HL-60/S4 treated with phorbol 12-myristate 13-acetate at 8.2 ng/mL for 4 days and 3 days (cell line): ENCODE results near the gene LDLRAP1.

Experiments
- in situ Hi-C: fragments of 300-500 bp; cut with MboI; formaldehyde crosslinking; loops from 2 replicates; pipeline ENCODE4 v1.15.0; 2022; ENCODE audit warnings: low sequenced_read_pairs

Gene LDLRAP1

GRCh38 chr1:25541889-25542658 is 1.3 kb upstream of the LDLRAP1 start:
- in situ Hi-C loops: no loop called here

GRCh38 chr1:25543005-25543424 is 391 bp upstream of the LDLRAP1 start:
- in situ Hi-C loops: no loop called here

DNA sequence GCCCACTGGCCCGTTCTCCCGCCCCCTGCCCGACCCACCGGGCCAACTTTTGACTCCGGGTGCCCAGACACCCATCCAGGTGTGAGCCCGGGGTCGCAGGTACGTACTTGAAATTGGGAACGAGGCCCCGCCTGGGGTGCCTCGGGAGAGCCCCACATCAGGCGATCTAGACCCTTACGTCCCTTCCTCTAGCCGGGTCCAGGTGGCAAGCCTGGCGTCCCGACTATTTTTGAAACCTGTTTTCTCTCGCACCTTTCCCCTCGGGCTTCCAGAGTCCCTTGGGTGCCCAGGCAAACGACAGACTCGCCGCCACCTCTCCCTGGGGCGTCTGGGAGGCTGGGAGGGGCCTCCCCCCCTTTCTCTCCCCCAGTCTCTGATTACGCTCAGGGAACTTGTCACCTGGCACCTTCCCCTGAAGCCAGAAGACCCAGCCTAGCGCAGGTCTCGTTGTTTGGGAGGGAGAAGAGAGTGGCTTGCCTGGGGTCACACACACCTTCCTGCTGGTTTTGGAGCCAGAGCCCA is 898 bp downstream of the LDLRAP1 start:
- in situ Hi-C loops: no loop called here

GRCh38 chr1:25544819-25545218 is 1.4 kb downstream of the LDLRAP1 start:
- in situ Hi-C loops: no loop called here

- in situ Hi-C loops: no loop called here
Measured at GRCh38 chr1:25545767-25546166, 2.4 kb downstream of the LDLRAP1 start.

DNA sequence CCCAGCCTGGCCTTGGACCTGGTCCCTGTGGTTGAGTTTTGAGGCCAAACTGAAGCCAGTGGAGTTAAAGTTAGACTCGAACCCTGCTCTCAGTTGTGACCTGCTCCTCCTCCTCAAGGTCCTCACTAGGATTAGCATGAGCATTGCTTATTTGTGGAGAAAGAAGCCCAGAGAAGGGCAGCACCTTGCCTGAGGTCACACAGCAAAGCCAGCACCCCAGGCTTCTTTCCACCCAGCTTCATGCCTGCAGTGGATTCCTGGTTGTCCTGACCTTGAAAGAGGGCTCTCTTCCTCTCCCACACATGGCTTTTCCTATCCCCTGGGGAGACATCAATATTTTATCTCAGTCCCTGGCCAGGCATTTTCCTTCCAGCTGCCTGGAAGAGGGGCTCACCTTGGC is 2.8 kb downstream of the LDLRAP1 start:
- in situ Hi-C loops: no loop called here

DNA sequence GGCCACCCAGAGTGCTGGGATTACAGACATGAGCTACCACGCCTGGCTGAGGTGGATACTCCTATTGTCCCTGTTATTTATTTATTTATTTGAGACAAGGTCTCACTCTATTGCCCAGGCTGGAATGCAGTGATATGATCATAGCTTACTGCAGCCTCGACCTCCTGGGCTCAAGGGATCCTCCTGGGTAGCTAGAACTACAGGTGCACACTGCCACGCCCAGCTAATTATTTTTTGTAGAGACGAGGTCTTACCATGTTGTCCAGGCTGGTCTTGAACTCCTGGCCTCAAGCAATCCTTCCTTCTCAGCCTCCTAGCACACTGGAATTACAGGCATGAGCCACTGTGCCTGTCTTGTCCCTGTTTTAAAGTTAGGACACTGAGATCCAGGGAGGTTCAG is 5.2 kb downstream of the LDLRAP1 start:
- in situ Hi-C loops: no loop called here

- in situ Hi-C loops: no loop called here
Measured at GRCh38 chr1:25549273-25550154, 6.1 kb downstream of the LDLRAP1 start.

DNA sequence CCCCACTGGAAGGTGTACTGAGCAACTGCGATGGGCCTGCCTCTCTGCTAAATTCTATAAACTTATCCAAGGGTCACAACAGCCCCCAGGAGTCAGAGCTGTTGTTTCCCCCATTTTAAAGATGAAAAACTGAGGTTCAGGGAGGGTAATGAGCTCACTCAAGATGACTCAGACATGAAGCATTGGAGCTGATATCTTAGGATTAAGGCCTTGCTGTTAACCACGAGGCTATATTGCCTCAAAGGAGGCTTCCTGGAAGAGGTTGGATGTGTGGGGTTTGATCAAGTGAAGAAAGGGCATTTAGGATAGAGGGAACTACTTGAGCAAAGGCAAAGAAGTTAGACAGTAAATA is 6.7 kb downstream of the LDLRAP1 start:
- in situ Hi-C loops: no loop called here

DNA sequence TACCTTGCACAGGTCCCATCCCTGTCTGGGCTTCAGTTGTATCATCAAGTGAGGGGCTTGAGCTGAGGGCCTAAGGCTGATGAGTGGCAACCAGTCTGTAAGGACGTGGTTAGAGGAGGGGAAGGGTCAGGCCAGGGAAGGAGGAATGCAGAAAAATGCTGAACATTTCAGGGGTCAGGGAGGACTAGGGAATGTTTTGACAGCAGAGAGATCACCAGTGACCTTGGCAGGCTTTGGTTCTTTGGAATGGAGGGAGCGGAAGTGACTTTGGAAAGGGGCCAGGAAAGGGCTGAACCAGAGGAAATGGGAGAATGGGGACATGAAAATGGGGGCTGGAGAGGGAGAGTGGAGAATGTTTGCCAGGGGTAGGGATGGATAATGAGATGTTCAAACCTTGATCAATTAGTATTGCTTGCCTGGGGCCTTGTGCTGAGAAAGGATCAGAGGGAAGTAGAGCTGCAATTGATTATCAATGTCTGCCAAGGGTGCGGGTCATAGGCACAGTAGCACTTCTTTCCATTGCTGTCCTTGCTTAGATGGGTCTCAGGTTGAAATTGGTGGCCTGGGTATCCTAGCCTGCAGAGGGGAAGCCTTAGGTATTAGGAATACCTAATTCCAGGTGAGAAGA is 7.4 kb downstream of the LDLRAP1 start:
- in situ Hi-C loops: no loop called here

GRCh38 chr1:25553749-25554429 is 10.5 kb downstream of the LDLRAP1 start:
- in situ Hi-C loops: no loop called here

GRCh38 chr1:25554430-25554780 is 11.0 kb downstream of the LDLRAP1 start:
- in situ Hi-C loops: no loop called here

- in situ Hi-C loops: no loop called here
Measured at GRCh38 chr1:25554886-25555752, 11.7 kb downstream of the LDLRAP1 start.

DNA sequence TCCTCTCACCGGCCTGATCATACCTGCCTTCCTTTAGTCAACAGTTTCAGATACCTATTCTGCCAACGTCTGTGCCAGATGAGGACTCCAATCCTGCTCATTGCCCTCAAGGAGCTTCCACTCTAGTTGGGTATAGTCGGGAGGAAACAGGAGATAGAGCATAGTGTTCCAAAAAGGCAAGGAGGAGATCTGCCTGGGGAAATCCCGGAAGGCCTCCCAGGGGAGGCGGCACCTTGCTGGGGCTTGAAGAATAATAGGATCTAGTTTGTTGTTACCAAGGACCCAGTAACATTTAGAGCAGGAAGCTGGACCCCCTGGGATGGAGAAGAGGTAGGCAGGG is 12.3 kb downstream of the LDLRAP1 start:
- in situ Hi-C loops: no loop called here

DNA sequence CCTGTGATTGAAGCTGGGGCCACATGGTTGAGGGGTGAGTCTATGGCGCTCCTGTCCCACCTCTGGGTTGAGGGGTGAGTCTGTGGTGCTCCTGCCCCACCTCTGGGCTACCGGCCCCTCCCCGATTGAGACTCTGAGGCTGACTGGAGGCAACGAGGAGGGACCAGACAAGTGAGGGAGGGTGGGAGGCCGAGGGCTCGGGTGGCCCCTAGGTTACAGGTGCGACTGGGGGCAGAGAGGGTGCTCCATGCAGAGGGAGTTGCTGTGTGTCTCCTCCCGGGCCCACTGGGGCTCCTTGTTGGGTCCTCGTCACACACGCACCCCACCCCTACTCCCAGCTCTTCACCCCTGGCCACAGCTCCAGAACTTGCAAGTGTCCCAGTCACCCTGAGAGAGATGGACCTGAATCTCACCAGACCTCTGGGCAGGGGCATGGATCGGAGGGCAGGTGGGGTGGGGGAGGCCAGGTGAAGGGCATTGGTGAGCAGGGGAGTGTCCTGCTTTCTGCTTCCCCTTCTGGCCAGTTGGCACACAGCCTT is 12.8 kb downstream of the LDLRAP1 start:
- in situ Hi-C loops: no loop called here

DNA sequence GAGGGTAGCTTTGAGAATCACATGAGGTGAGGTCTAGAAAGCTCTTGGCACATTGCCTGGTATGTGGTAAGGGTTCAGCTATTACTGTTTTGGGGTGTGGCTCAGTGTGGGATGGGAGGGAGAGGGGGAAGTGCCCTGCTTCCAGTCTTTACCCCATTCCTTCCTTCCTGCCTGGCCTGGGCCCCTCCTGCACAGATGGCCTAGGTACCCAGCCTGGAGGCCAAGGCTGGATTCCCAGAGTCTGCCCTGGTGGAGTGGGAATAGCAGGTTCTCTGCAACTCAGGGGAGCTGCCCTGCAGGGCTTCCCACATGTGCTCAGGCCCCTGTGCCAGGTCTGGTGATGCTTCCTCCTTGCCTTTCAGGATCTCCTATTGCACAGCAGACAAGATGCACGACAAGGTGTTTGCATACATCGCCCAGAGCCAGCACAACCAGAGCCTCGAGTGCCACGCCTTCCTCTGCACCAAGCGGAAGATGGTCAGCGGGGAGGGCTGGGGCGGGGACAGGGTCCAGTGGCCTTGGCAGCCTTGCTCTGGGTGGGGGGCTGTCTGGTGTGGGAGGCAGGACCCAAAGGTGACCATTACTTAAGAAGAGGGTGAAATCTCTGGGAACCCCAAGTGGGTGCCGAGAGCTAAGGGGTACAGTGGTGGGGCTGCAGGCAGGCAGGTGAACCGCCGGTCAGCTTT is 13.5 kb downstream of the LDLRAP1 start:
- in situ Hi-C loops: no loop called here

GRCh38 chr1:25557543-25557942 is 14.1 kb downstream of the LDLRAP1 start:
- in situ Hi-C loops: no loop called here

GRCh38 chr1:25559031-25559430 is 15.6 kb downstream of the LDLRAP1 start:
- in situ Hi-C loops: no loop called here

DNA sequence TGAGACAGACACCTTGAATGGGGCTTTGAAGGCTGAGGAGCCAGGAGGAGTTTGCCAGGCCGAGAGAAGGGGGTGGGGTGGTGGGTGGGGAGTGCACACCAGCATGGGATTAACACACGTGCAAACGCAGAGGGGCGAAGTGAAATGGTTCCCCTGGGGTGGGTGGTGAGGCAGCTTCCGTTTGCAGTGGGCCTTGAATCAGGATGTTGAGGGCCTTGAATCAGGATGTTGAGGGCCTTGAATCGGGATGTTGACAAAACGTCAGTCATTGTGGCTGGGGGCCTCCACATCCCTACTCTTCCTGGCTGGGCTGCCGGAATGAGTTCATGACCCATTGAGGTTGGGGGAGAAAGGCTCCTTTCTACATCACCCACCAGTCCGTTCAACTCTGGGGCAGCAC is 16.6 kb downstream of the LDLRAP1 start:
- in situ Hi-C loops: no loop called here
